Left ventricle myocardium inferior (tissue), 1 donor: Measurements from ENCODE around the gene FCRL4. TPM values are rescaled to one million over a fixed set of nuclear protein-coding genes. Genes with fewer than 3 reads are reported as not detected.

Source experiments
- DNase-seq: peaks from one replicate; pipeline ENCODE4 v3.0.0-alpha.2; 2020
- H3K27ac ChIP-seq: fragments of 200-600 bp; replicated peaks from 2 replicates; pipeline ENCODE4 v1.8.0; 2021
- H3K27me3 ChIP-seq: fragments of 200-600 bp; 2 replicates; pipeline ENCODE4 v1.8.0; 2021; ENCODE audit warnings: low read depth
- H3K36me3 ChIP-seq: fragments of 200-600 bp; 2 replicates; pipeline ENCODE4 v1.8.0; 2021
- H3K4me1 ChIP-seq: fragments of 200-600 bp; 2 replicates; pipeline ENCODE4 v1.8.0; 2021
- H3K4me3 ChIP-seq: fragments of 200-600 bp; 2 replicates; pipeline ENCODE4 v1.8.0; 2021; ENCODE audit warnings: mild to moderate bottlenecking, moderate library complexity
- H3K9me3 ChIP-seq: fragments of 200-600 bp; replicated peaks from 2 replicates; pipeline ENCODE4 v1.8.0; 2021
- CTCF ChIP-seq: fragments of 200-600 bp; IDR thresholded peaks from 2 replicates; pipeline ENCODE4 v1.8.0; 2021; ENCODE audit warnings: antibody characterized with exemption, mild to moderate bottlenecking, borderline replicate concordance
- intact Hi-C: fragments of 100-400 bp; cut with micrococcal nuclease; formaldehyde crosslinking; loops from one replicate; pipeline ENCODE4 v1.11.0; 2022
- long read RNA-seq: library from polyadenylated mRNA; unstranded; transcript quantifications from one replicate; pipeline ENCODE4 v2.0.0, GENCODE V29; 2021
- total RNA-seq: library from RNA; stranded (reverse); fragmentation: NEBNext Ultra II Directional; extraction: Animal tissue kit (Norgen Biotek cat#: 25700); gene quantifications from one replicate; pipeline ENCODE4 v1.2.1, GENCODE V29; 2021
- donor health status: DM: no; HTN: yes; CAD: no; lungs with severe emphysema.

The FCRL4 gene
- total RNA-seq: not detected
- long read RNA-seq: 0 reads

- H3K4me1 ChIP-seq: no peaks in the 10 kb centered on the region
- H3K27ac ChIP-seq: no peak within 1 kb of the TSS
- peaks cover 49% of the 10 kb centered on the region for H3K27me3 ChIP-seq
- H3K36me3 ChIP-seq: no peaks in the 10 kb centered on the region
- H3K9me3 ChIP-seq: no peaks in the 10 kb centered on the region
- DNase-seq: no peak
- H3K4me3 ChIP-seq: no peak within 1 kb of the TSS
- intact Hi-C loops: no loop called here
- TF ChIP-seq CTCF: no peak
Observed at GRCh38 chr1:157597959-157598667, at the start of gene FCRL4. Gene FCRL4 (minus strand): TSS chr1:157598085. CDS start chr1:157597944, 141 bp downstream.

- intact Hi-C loops: no loop called here
- DNase-seq: no peak
- no peak overlapping the region for H3K4me3 ChIP-seq
- TF ChIP-seq CTCF: no peak
- no peak overlapping the region for H3K27ac ChIP-seq
- H3K27me3 ChIP-seq: peaks cover 19% of the 10 kb centered on the region
- no peaks in the 10 kb centered on the region for H3K4me1 ChIP-seq
- no peaks in the 10 kb centered on the region for H3K9me3 ChIP-seq
- no peaks in the 10 kb centered on the region for H3K36me3 ChIP-seq
Observed at GRCh38 chr1:157646144-157646543, 48.3 kb upstream of the FCRL4 start.

- Histone ChIP-seq H3K27ac (no peak overlapping the region), H3K4me1 (no peaks in the 10 kb centered on the region)
- intact Hi-C loops: no loop called here
Observed at GRCh38 chr1:157641177-157641576, 43.3 kb upstream of the FCRL4 start.

GRCh38 chr1:157639800-157640199, 41.9 kb upstream of the FCRL4 start:
- DNase-seq: no peak
- intact Hi-C loops: no loop called here
- no peak for TF ChIP-seq CTCF
- H3K36me3 ChIP-seq: no peaks in the 10 kb centered on the region
- H3K27ac ChIP-seq: no peak overlapping the region
- no peak overlapping the region for H3K4me3 ChIP-seq
- H3K27me3 ChIP-seq: no peaks in the 10 kb centered on the region
- no peaks in the 10 kb centered on the region for H3K4me1 ChIP-seq
- no peaks in the 10 kb centered on the region for H3K9me3 ChIP-seq

More at GRCh38 chr1:157641177-157641576, 43.3 kb upstream of the FCRL4 start:
- H3K36me3 ChIP-seq: no peaks in the 10 kb centered on the region
- no peak for TF ChIP-seq CTCF
- no peaks in the 10 kb centered on the region for H3K27me3 ChIP-seq
- no peaks in the 10 kb centered on the region for H3K9me3 ChIP-seq
- no peak for DNase-seq
- no peak overlapping the region for H3K4me3 ChIP-seq

- Histone ChIP-seq H3K4me1 (no peaks in the 10 kb centered on the region), H3K27me3 (peaks cover 28% of the 10 kb centered on the region), H3K9me3 (peaks cover 5% of the 10 kb centered on the region), H3K27ac (no peak overlapping the region), H3K4me3 (no peak overlapping the region), H3K36me3 (no peaks in the 10 kb centered on the region)
- no peak for TF ChIP-seq CTCF
- intact Hi-C loops: no loop called here
- no peak for DNase-seq
Observed at GRCh38 chr1:157628773-157629172, 30.9 kb upstream of the FCRL4 start.
